GM10847 (cell line): ENCODE data around the gene NDUFV3.

Source experiments
- POLR2A ChIP-seq: IDR thresholded peaks from 2 replicates; pipeline ENCODE4 v1.6.1; 2011; ENCODE audit not compliant: insufficient read length; ENCODE audit errors: extremely low read depth

The NDUFV3 gene

GRCh38 chr21:42892931-42893755 is at the start of gene NDUFV3:
Gene NDUFV3 (plus strand): TSS chr21:42893309. CDS start chr21:42893334, 25 bp downstream.
- TF ChIP-seq POLR2A: peak; percentile 85

DNA sequence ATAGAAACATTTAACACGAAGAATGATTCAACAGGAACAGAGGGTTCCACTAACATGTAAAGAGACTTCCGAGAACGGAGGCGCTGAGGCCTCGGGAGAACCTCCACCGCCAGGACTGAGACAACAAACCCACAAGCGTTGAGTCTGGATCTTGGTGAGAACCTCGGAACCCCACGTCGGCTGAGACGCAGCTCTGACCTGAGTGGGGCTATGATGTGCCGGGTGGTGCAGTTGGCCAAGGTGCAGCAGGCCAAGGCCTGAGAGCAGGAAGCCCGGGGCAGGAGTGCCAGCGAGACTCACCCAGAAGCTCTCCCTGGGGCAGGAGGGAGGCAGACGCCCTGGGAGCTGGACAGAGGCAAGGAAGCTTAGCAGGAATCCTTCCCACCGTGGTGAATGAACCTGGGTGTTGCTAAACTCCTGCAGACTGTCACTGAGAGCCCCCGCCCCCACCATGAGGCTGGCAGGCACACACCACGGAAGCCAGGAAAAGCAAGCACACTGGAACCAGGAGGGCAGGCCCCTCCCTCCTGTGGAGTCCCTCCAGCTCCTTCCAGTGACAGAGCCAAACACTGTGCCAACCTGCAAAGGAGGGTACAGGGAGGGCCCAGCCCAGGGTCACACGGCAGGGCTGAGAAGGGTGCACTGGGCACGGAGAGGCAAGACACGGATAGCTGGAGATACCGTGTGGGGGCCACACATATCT is 48.5 kb upstream of the NDUFV3 start:
- TF ChIP-seq POLR2A: no peak

GRCh38 chr21:42845296-42845965 is 47.7 kb upstream of the NDUFV3 start:
- no peak for TF ChIP-seq POLR2A

DNA sequence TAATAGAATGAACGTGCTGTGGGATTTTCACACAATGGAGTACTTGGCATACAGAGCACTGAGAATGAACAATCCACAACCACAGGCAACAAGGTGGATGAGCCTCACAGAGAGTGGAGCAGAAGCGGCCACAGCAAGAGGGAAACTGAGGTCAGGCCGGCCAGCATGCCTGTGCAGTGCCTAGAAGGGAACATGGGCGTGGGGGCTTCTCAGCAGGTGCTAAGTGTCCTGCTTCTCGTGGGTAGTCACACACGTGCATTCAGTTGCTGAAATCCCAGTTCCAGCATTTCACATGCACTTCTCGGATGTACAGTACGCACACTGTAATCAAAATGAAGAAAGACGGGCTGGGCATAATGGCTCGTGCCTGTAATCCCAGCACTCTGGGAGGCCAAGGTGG is 46.9 kb upstream of the NDUFV3 start:
- no peak for TF ChIP-seq POLR2A

DNA sequence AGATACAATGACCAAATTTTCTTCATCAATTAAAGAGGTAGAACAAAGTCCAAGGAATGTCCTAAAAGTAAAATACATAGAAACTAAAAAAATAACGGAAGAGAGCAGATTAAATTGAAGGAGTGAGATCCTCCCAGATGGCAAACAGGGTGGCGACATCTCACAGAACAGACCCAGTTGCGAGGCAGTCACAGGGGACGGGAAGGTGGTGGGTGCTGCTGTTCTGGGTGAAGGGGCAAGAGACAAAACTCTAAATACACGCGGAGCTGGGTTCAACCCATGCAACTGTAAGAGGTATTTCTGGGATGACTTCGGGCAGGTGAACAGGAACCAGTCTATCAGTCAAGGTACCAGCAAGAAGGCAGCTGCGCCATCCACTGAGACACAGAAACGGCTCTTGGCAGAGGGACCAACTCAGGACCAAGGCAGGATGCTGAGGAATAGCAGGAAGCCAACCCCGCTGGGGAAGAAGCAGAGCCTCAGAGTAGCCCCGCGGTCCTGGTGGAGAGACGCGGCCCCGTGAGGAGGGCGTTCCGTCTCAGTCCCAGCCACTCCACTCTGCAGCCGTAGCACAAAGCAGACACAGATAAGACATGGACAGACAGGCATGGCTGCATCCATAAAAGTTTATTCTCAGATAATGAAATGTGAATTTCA is 45.9 kb upstream of the NDUFV3 start:
- TF ChIP-seq POLR2A: no peak

DNA sequence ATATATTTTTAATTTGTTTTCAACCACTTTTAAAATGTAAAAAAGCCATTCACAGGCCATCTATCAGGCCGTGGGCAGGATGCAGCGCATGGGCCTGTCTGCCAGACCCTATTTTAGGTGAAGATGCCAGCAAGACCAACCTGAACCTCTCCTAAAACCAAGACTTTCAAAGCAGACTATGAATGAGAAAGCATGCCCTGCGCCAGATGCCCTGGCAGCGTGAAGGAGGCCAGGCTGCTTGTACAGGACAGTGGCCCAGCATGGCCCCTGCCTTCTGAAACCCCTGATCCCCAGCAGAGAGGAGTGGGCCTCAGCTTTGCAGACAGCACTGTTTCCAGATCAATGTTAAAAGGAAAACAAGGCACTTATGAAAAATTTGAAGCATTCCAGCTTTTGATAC is 45.4 kb upstream of the NDUFV3 start:
- TF ChIP-seq POLR2A: no peak

DNA sequence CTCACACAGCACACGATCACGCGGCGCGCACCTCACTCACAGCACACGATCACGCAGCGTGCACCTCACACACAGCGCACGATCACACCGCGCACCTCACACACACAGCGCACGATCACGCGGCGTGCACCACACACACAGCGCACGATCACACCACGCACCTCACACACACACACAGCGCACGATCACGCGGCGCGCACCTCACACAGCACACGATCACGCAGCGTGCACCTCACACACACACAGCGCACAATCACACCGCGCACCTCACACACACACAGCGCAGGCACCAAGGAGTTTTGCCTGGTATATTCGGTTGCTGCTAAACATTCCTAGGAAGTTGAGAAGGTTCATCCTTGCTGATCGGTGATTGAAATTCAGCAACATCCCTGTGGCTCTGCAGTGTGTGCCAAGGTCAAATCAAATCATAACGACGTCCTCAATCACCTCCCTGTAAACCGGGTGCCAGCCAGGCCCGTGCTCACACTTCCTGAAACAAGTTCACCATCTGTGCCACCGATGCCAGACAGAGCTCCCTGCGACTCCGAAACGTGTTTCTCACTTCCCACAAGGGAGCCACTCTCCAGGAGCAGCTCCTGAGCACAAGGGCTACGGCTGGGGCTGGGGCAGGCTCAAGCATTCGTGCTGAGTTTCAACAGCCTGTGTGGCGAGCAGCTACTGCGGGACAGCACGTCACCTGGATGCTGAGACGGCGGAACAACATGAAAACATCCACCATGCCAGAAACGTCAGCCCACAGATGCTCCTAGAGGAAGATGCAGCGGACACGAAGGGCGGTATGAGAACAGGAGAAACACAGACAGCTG is 44.0 kb upstream of the NDUFV3 start:
- TF ChIP-seq POLR2A: no peak

DNA sequence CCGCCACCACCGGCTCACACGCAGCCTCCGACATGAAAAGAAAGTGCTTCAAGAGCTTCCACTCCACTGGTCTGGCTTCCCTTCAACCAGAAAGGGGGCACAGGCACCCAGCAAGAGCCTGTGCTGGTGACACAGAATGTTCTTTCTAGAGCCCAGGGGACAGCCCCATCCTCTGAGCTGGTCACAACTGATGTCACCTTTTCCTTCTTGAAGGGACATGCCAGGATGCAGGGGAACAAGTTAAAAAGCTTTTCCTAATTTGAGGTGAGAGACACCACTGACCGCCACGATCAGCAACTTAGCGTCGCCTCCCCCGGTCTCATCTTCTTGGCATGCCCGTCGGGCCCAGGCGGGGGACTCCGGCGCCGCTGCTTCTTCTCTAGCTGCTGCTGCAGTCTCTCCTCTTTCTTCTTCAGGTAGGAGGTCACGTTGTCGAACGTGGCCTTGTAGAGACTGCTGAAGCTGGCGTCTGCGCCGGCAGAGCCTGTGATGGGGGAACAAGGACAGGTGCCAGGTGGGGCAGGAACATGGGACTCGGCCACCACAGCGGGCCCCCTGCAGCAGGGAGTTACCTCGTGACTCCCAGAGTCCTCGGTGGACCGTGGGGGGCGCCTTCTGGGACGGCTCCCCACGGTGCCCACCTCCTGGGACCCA is 43.2 kb upstream of the NDUFV3 start:
- no peak for TF ChIP-seq POLR2A

DNA sequence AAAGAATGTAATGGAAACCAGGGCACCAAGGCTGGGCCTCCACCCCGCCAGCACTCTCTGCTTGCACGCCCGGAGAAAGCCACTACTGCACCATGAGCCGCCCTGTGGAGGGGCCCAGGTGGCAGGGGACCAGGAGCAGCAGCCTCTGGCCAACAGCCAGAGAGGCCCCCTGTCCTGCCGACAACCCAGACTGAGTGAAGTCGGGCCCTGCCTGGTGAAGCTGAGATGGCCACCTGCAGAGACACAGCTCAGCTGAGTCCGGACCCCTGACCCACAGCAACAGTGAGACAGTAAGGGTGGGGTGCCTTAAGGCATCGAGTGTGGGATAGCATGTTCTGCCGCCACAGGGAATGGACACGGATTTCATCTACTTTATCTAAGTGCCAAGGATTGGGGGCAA is 42.6 kb upstream of the NDUFV3 start:
- no peak for TF ChIP-seq POLR2A

DNA sequence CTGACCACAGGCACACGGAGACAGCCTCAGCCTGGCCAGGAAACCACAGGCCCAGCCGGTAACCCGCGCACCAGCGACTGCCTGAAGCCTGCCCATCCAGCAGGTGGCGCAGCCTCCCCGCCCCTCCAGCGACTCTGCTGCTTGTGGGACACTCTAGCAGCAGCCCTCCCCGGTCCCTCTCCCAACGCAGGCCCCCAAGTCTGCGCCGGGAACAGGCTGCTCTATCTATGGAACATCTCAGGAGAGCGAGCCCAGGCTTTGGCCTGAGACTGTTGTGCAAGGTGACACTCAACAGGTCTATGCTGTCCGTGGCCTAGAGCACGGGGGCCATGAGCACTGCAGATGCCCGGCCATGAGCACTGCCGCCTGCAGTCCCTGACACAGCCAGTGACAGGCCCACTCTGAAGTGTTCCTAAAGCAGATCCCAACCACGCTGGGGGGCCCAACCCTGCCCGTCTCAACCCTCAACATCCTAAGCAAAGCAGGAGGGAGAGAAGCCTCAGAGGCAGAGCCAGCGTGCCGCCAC is 42.2 kb upstream of the NDUFV3 start:
- no peak for TF ChIP-seq POLR2A

GRCh38 chr21:42851812-42852665 is 41.1 kb upstream of the NDUFV3 start:
- no peak for TF ChIP-seq POLR2A

- no peak for TF ChIP-seq POLR2A
Observed at GRCh38 chr21:42852925-42853570, 40.1 kb upstream of the NDUFV3 start.

DNA sequence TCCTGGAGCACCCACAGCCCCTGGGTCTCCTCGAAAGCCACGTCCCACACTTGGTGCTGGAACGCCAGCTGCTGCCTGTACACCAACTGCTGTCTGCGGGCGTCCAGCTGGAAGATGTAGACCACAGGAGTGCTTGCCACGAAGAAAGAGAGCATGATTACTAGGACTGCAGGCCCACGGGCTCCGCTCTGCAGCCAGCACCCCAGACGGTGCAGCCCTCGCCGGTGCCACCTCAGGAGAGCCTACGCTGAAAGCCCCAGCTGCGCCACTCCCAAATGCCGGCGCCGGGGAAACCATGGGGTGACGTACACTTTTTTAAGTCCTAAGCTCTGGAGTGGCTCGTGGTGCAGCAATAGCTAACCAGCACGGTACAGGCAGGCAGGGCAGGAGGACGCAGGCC is 39.5 kb upstream of the NDUFV3 start:
- no peak for TF ChIP-seq POLR2A
